Skeletal muscle tissue (tissue), 4 donors: ENCODE measurements around the gene POFUT1. TPM values are rescaled to one million over a fixed set of nuclear protein-coding genes. Genes with fewer than 3 reads are reported as not detected.
"Not testable (repeated sequence)": the region's sequence is repeated elsewhere in the genome, so short reads cannot be mapped to it uniquely, and the experiment has no call there.

Source experiments
- H3K27ac ChIP-seq: one replicate; pipeline ENCODE4 v1.7.0; 2013; ENCODE audit warnings: mild to moderate bottlenecking, low read depth, low read length, inconsistent platforms
- H3K27me3 ChIP-seq, 3 donors: one replicate each; pipeline ENCODE4 v1.7.0; 2013; ENCODE audit warnings: low read length in 3 of 3; ENCODE audit not compliant: control insufficient read depth in 3 of 3, insufficient read depth in 3 of 3
- H3K36me3 ChIP-seq, 3 donors: one replicate each; pipeline ENCODE4 v1.7.0; 2013; ENCODE audit warnings: low read length in 3 of 3; ENCODE audit not compliant: control insufficient read depth in 3 of 3, insufficient read depth in 3 of 3
- H3K4me1 ChIP-seq, 3 donors: one replicate each; pipeline ENCODE4 v1.7.0; 2013; ENCODE audit warnings: low read length in 3 of 3, mild to moderate bottlenecking in 3 of 3; ENCODE audit not compliant: control insufficient read depth in 3 of 3, insufficient read depth in 3 of 3
- H3K4me3 ChIP-seq, 3 donors: one replicate each; pipeline ENCODE4 v1.7.0; 2013; ENCODE audit warnings: low read length in 3 of 3
- H3K9ac ChIP-seq, 3 donors: one replicate each; pipeline ENCODE4 v1.7.0; 2013; ENCODE audit warnings: low read length in 3 of 3, mild to moderate bottlenecking in 3 of 3, moderate library complexity in 2 of 3, low read depth in 1 of 3
- H3K9me3 ChIP-seq, 3 donors: one replicate each; pipeline ENCODE4 v1.7.0; 2013; ENCODE audit warnings: low read length in 3 of 3; ENCODE audit not compliant: control insufficient read depth in 3 of 3
- total RNA-seq: library from RNA; depleted of rRNA; stranded (reverse); fragments of >200 nt; gene quantifications from one replicate; pipeline ENCODE4 v1.2.3, GENCODE V29; 2014
- donor health status: Osteomylitis.

Gene POFUT1
- total RNA-seq, 1 donor from 2014 or later = 20.4 TPM

DNA sequence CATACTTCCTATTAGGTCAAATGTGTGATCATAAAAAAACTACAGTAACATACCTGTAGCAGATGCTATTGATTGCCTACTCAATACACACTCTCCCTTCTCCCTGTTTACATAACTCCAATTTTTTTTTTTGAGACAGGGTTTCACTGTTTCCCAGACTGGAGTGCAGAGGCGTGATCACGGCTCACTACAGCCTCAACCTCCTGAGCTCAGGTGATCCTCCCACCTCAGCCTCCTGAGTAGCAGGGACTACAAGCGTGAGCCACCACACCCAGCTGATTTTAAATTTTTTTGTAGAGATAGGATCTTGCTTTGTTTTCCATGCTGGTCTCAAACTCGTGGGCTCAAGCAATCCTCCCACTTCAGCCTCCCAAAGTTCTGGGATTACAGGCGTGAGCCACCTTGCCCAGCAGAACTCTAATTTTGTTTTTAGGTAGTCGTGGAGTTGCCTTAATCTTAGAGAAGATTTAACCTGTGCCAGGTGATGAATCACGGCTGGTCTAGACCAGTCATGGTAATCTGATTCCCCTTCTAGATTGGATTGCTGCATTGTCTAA is 55.8 kb downstream of the POFUT1 start:
- H3K9ac ChIP-seq = no peak overlapping the region
- no peaks in the 10 kb centered on the region for H3K36me3 ChIP-seq
- H3K27ac ChIP-seq = no peak overlapping the region
- H3K4me3 ChIP-seq = no peak overlapping the region
- H3K27me3 ChIP-seq = no peaks in the 10 kb centered on the region
- no peaks in the 10 kb centered on the region for H3K4me1 ChIP-seq
- H3K9me3 ChIP-seq = no peaks in the 10 kb centered on the region

DNA sequence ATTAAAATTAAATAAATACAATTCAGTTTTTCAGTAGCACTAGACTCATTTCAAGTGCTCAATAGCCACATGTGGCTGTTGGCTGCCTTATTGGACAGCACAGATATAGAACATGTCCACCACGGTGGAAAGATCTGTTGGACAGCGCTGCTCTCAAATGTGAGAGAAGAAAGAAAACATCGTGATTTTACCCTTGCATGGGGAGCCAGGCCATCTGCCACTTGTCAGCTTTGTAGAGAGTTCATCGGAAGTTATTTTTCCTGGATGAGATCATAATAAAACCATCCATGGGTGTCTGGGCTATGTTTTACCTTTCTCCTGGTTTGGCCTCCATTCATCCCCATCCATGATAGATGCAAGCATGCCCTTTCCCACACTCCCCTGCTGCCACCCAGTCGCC is 63.9 kb downstream of the POFUT1 start:
- no peaks in the 10 kb centered on the region for H3K36me3 ChIP-seq

GRCh38 chr20:32274359-32274758 is 66.7 kb downstream of the POFUT1 start:
- Histone ChIP-seq H3K4me1 (peaks cover 13 to 16% (median 13%) of the 10 kb centered on the region in 3 donors), H3K4me3 (no peak overlapping the region), H3K27me3 (peaks cover 0 to 8% (median 3%) of the 10 kb centered on the region in 3 donors)

More for the DNA sequence above, 63.9 kb downstream of the POFUT1 start:
- H3K27me3 ChIP-seq = peaks cover 0 to 8% (median 3%) of the 10 kb centered on the region in 3 donors
- H3K9me3 ChIP-seq = peaks cover 0 to 2% (median 0%) of the 10 kb centered on the region in 3 donors
- no peak overlapping the region for H3K27ac ChIP-seq
- H3K4me1 ChIP-seq = no peaks in the 10 kb centered on the region
- H3K4me3 ChIP-seq = no peak overlapping the region
- no peak overlapping the region for H3K9ac ChIP-seq

DNA sequence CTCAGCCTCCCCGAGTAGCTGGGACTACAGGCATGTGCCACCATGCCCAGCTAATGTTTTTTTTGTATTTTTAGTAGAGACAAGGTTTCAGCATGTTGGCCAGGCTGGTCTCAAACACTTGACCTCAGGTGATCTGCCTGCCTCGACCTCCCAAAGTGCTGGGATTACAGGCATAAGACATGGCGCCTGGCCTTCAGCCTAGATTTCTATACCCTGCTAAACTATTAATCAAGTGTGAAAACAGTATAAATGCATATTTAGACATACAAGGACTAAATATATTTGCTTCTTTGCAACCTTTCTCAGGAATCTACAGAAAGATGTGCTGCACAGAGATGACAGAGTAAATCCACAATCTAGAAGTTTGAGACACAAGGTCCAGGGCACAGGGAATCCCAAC is 67.5 kb downstream of the POFUT1 start:
- H3K9ac ChIP-seq, H3K27me3 ChIP-seq, H3K4me3 ChIP-seq, H3K9me3 ChIP-seq, H3K36me3 ChIP-seq, H3K27ac ChIP-seq: not testable (repeated sequence)
- H3K4me1 ChIP-seq = peaks cover 13 to 16% (median 13%) of the 10 kb centered on the region in 3 donors

More at GRCh38 chr20:32274359-32274758, 66.7 kb downstream of the POFUT1 start:
- Histone ChIP-seq H3K9ac (no peak overlapping the region), H3K9me3 (peaks cover 0 to 2% (median 0%) of the 10 kb centered on the region in 3 donors), H3K36me3 (no peaks in the 10 kb centered on the region), H3K27ac (no peak overlapping the region)

DNA sequence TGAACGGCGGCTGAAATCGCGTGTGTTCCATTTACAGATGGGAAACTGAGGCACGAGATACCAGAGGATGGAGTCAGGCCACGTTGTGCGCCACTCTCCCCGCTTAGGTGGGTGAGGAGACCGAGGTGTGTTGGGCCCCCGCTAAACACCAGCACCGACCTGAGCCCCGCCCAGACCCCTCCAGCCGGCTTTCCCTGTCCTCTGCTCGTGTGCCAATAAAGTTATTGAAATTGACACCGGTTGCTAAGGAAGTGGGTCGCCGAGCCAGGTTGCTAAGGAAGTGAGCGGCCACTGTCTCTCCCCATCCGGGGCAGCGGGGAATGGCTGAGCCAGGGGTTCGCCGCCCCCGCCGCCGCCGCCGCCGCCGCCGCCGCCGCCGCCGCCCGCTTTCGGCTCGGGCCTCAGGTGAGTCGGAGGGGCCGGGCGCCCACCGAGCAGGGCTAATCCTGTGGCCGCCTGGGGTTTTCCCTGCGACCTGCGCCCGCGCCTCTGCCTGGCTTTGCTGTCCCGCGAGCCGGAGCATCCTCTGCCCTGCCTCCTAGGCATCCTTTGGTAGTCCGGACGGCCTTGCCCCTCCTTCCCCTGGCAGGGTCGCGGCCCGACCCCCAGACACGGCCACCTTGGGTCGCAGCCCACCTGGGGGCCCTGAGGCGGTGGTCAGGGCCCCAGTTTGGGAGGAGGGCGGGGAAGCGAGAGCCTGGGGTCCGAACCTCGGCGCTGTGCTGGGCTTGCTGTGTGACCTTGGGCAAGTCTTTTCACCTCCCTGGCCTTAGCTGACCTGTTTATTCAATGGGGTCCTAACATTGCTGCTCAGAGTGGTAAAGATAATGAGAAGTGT is 69.9 kb downstream of the POFUT1 start, which contains the start of gene KIF3B:
TSS of gene KIF3B (plus strand) at position 291 of the 838 bp plus-strand sequence. CDS start 32,127 bp downstream, outside the sequence.
- Histone ChIP-seq H3K4me3 (peak within 1 kb of the TSS; percentile 90 to 96 (median 94)), H3K27ac (peak within 1 kb of the TSS; percentile 47), H3K36me3 (no peaks in the 10 kb centered on the region), H3K9ac (peak within 1 kb of the TSS; percentile 80 to 85 (median 80)), H3K9me3 (peaks cover 0 to 2% (median 0%) of the 10 kb centered on the region in 3 donors), H3K27me3 (no peaks in the 10 kb centered on the region), H3K4me1 (peaks cover 13 to 16% (median 16%) of the 10 kb centered on the region in 3 donors)

GRCh38 chr20:32278199-32278643 is 70.5 kb downstream of the POFUT1 start:
- peak overlapping the region; percentile 47 for H3K27ac ChIP-seq
- no peaks in the 10 kb centered on the region for H3K36me3 ChIP-seq
- H3K9ac ChIP-seq = peak overlapping the region; percentile 80 to 85 (median 80)
- H3K27me3 ChIP-seq = no peaks in the 10 kb centered on the region
- peaks cover 0 to 2% (median 0%) of the 10 kb centered on the region in 3 donors for H3K9me3 ChIP-seq
- H3K4me3 ChIP-seq = peak overlapping the region; percentile 83 to 94 (median 92)
- H3K4me1 ChIP-seq = peaks cover 15 to 17% (median 16%) of the 10 kb centered on the region in 3 donors

GRCh38 chr20:32281711-32282110 is 74.0 kb downstream of the POFUT1 start:
- Histone ChIP-seq H3K27ac (no peak overlapping the region), H3K4me1 (peaks cover 17 to 24% (median 19%) of the 10 kb centered on the region in 3 donors), H3K9ac (no peak overlapping the region), H3K9me3 (no peaks in the 10 kb centered on the region), H3K36me3 (no peaks in the 10 kb centered on the region), H3K4me3 (no peak overlapping the region), H3K27me3 (no peaks in the 10 kb centered on the region)

- H3K36me3 ChIP-seq = no peaks in the 10 kb centered on the region
- H3K27ac ChIP-seq = no peak overlapping the region
- peak overlapping the region in 1 of 3 donors; percentile 50 for H3K9ac ChIP-seq
- no peaks in the 10 kb centered on the region for H3K27me3 ChIP-seq
- peaks cover 13 to 18% (median 15%) of the 10 kb centered on the region in 3 donors for H3K4me1 ChIP-seq
- no peaks in the 10 kb centered on the region for H3K9me3 ChIP-seq
- no peak overlapping the region for H3K4me3 ChIP-seq
Observed at GRCh38 chr20:32282461-32282860, 74.8 kb downstream of the POFUT1 start.

GRCh38 chr20:32285082-32285620 is 77.5 kb downstream of the POFUT1 start:
- Histone ChIP-seq H3K9ac (no peak overlapping the region), H3K27ac (no peak overlapping the region), H3K36me3 (no peaks in the 10 kb centered on the region), H3K9me3 (no peaks in the 10 kb centered on the region), H3K4me3 (no peak overlapping the region), H3K27me3 (no peaks in the 10 kb centered on the region), H3K4me1 (peaks cover 4 to 9% (median 6%) of the 10 kb centered on the region in 3 donors)
